GM18505 (cell line): ENCODE data around the gene CEACAM19.

ENCODE experiments used
- ATAC-seq: cut with Tn5 transposase; IDR thresholded peaks from one replicate; pipeline ENCODE4 v1.9.1; 2021; ENCODE audit not compliant: unreplicated experiment
- POLR2A ChIP-seq: IDR thresholded peaks from 4 replicates; pipeline ENCODE4 v1.6.1; 2011; ENCODE audit warnings: borderline replicate concordance; ENCODE audit not compliant: insufficient read depth, insufficient read length; ENCODE audit errors: extremely low read depth

CEACAM19 gene

DNA sequence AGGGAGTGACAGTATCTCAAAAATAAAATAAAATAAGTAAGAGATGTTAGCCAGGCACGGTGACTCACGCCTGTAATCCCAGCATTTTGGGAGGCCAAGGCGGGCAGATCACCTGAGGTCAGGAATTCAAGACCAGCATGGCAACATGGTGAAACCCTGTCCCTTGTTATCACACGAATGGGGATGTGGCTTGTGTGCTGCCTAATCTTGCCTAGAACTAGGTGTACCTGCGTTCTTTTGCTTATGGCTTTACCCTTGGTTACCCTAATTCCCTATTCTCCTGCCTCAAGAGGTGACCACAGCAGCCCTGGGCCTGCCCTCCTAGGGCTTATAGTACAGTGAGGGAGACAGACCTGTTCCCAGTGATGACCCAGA lies 33.9 kb upstream of the CEACAM19 start:
- no peak for ATAC-seq

DNA sequence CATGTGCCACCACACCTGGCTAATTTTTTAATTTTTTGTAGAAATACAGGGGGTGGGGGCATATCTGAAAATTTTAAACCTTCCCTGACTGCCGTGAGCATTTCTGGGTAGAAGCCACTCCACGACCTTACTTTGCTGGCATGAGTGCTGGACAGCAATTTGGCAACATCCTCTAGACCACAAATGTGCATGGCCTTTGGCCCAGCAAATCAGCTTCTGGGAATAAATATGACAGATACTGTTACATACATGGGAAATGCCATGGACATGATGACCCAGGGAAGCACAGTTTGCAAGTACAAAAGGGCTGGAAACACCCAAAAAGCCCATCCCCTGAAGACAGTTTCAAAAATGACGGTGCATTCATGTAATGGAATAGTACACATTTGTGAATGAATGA lies 30.8 kb upstream of the CEACAM19 start:
- no peak for TF ChIP-seq POLR2A
- ATAC-seq, result no peak

More for the DNA sequence above, 33.9 kb upstream of the CEACAM19 start:
- TF ChIP-seq POLR2A, result no peak

DNA sequence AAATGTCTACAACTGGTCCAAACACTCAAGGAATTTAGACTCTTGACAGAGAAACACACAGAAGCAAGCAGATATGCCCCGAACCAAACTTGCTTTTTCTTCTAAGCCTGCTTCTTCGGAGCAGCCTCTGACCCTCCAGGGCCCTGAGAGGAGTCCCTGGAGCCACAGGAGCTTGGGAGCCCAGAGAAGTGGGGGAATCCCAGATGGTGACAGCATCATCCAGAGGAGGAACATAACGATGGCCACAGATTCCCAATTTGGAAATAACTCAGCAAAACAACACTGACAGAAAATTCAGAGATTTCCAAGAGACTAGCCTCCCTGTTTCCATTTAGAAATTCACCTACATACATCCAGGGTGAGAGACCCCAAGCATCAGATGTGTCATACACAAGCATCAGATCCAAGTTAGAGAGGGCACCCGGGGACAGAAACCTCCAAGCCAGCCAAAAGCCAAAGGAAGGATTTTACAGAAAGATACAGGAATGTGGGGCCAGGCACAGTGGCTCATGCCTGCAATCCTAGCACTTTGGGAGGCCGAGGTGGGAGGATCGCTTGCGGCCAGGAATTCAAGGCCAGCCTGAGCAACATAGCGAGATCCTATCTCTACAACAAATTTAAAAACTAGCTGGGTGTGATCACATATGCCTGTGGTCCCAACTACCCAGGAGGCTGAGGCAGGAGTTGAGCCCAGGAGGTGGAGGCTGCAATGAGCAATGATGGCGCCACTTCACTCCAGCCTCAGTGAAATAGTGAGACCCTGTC lies 29.6 kb upstream of the CEACAM19 start:
- no peak for TF ChIP-seq POLR2A
- ATAC-seq, result no peak

DNA sequence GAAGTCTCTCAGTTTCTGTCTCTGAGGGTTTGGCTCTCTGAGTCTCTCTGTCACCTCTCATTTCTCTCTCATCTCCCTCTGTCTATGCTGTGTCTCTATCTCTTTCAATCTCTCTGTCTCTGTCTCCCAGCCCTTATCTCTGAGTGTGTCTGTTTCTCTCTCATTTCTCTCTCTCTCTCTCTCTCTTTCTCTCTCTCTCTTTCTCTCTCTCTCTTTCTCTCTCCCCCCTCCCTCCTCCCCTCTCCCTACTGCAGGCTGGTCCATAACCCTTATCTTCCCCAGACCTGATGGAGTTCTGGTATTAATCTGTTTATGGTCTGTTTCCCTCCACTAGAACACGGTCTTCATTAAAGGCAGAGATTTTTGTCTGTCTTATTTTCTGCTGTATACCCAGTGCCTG lies 28.9 kb upstream of the CEACAM19 start:
- ATAC-seq, result no peak
- TF ChIP-seq POLR2A, result no peak

DNA sequence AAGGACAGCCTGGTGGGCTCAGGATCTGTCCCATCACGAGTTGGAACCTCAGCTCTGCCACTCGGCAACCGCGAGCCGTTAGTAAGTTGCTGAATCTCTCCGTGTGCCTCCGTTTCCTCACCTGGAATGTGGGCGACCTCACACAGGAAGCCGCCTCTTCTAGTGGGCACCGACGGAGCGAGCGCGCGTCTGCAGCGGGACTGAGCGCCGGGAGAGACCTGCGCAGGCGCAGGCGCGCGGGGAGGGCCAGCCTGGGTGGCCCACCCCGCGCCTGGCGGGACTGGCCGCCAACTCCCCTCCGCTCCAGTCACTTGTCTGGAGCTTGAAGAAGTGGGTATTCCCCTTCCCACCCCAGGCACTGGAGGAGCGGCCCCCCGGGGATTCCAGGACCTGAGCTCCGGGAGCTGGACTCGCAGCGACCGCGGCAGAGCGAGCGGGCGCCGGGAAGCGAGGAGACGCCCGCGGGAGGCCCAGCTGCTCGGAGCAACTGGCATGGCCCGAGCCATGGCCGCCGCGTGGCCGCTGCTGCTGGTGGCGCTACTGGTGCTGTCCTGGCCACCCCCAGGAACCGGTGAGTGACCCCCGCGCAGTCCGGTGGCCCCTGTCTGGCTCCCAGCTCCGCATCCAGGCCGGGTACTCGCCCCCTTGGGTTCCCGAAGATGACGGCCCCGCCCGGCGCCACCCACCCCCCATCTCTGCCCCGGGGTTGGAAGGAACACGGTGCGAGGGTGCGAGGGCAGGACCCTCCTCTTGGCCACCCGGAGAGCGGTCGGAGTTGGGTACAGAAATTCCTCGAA lies 27.5 kb upstream of the CEACAM19 start, which contains the start of gene PVR:
TSS of gene PVR (plus strand) at position 306 of the 797 bp plus-strand sequence. CDS start at position 493, 187 bp downstream.
- TF ChIP-seq POLR2A, result no peak
- ATAC-seq, result no peak

DNA sequence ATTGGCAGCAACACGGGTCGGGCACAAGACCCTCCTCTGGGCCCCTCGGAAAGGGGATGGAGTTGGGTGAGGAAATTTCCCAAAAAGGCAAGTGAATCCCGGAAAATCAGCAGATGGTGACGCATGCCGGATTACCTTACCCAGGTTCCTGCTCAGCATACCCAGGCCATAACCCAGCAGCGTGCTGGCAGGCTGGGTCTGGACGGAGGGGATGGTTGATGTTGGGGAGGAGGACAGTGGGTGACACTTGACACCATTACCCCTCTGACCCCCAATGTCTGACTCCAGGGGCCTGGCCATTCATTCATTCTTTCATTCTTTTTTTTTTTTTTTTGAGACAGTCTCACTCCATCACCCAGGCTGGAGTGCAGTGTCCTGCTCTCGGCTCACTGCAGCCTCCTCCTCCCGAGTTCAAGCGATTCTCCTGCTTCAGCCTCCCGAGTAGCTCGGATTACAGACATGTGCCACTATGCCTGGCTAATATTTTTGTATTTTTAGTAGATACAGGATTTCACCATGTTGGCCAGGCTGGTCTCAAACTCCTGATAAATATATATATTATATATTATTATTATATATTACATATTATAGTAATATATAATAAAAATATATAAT lies 26.8 kb upstream of the CEACAM19 start:
- no peak for TF ChIP-seq POLR2A
- ATAC-seq, result no peak

DNA sequence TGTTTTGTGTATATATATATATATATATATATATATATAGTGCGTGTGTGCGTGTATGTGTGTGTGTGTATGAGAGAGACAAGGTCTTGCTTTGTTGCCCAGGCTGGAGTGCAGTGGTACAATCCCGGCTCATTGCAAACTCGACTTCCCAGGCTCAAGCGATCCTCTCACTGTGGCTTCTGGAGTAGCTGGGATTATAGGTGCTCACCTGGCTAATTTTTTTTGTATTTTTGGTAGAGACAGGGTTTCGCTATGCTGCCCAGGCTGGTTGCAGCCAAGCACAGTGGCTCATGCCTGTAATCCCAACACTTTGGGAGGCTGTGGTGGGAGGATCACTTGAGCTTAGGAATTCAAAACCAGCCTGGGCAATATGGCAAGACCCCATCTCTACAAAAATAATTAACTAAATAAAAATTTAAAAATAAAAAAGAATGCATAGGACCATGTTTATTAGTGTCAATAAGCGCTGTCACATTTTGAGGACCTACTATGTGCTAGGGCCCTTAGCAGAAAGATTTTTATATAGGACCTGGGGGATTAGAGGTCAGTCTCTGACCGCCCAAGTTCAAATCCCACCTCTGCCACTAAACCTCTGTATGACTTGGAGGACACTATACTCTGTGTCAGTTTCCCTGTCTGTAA lies 25.8 kb upstream of the CEACAM19 start:
- no peak for ATAC-seq
- TF ChIP-seq POLR2A, result no peak

DNA sequence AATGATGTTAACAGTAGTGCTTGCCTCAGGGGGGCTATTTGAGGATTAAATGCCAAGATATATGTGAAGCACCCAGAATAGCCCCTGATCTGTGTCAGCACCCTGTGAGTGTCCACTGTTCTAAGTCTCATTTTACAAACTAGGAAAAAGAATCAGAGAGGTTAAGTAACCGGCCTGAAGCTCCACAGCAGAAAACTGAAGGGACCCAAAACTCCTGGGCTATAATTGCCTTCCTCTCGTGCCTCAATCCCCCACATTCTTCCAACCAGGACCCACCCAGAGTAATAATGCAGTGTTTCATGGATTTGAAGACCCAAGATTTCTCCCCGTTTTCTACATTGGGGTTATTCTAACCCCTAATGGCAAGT lies 25.2 kb upstream of the CEACAM19 start:
- TF ChIP-seq POLR2A, result no peak
- no peak for ATAC-seq

DNA sequence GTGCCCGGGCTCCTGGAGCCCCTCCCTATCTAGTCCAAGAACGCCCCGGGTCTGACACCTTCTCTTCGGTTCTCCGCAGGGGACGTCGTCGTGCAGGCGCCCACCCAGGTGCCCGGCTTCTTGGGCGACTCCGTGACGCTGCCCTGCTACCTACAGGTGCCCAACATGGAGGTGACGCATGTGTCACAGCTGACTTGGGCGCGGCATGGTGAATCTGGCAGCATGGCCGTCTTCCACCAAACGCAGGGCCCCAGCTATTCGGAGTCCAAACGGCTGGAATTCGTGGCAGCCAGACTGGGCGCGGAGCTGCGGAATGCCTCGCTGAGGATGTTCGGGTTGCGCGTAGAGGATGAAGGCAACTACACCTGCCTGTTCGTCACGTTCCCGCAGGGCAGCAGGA lies 24.1 kb upstream of the CEACAM19 start:
- ATAC-seq, result no peak
- no peak for TF ChIP-seq POLR2A

DNA sequence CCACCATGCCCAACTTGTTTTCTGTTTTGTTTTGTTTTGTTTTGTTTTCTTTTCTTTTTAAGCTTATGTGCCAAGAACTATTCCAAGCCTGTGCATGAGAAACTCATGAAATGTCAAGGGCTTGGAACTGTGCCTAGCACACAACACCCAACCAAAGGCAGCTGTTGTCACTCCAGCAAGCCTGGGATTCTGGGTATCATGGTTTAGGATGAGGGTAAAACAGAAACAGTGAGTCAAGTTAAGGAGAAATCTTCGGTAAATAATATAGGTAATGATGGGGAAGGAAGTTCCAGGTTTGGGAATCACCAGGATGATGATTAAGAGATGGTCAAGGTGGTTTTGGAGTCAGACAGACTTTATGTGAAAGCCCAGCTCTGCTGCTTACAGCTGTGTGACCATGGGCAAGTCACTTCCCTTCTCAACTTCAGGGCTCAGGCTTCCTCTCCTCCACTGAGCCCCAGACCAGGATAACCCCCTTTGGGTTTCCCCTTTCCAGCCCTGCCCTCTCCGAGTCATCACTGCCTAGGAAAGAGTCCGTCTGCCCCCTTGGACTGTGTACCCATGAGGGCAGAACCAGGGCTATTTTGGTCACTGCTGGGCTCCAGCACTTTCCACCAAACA lies 22.5 kb upstream of the CEACAM19 start:
- no peak for TF ChIP-seq POLR2A
- ATAC-seq, result no peak

DNA sequence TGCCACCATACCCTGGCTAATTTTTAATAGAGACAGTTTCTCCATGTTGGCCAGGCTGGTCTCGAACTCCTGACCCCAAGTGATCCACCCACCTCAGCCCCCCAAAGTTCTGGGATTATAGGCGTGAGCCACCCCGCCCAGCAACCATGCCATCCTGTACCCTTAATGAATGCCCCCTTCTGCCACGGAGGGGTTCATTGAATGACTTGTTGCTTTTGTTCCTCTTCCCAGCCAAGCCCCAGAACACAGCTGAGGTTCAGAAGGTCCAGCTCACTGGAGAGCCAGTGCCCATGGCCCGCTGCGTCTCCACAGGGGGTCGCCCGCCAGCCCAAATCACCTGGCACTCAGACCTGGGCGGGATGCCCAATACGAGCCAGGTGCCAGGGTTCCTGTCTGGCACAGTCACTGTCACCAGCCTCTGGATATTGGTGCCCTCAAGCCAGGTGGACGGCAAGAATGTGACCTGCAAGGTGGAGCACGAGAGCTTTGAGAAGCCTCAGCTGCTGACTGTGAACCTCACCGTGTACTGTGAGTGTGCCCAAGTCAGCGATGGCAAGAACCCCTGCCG lies 21.6 kb upstream of the CEACAM19 start:
- ATAC-seq, result no peak
- no peak for TF ChIP-seq POLR2A

DNA sequence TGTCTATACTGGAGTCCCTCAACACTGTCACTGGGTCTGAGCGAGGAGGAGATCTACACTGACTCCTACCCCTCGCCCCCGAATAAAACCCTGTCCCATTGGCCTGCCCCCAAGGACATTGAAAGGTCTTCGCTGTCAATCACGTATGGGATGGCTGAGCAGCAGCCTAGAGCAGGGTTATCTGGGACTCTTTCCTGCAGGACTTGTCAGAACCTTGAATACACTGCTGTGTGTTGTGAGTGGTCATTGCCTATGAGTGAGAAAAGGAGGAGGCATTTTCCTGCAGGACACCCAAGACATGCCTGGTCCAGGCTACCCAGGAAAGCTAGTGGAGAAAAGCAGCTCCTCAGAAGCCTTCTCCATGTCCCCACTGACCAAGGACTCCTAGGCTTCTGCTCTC lies 17.9 kb upstream of the CEACAM19 start:
- TF ChIP-seq POLR2A, result no peak
- ATAC-seq, result no peak
